SK-N-SH treated with all-trans-retinoic acid at 6 μM for 48 hours (cell line): ENCODE data around the gene KLHL14.
"Not testable (repeated sequence)": the region's sequence is repeated elsewhere in the genome, so short reads cannot be mapped to it uniquely, and the experiment has no call there.

Experiments used
- ATAC-seq: fragments of 200-7000 bp; cut with Tn5 transposase; 3 replicates; pipeline ENCODE4 v1.9.1; 2020; ENCODE audit warnings: mild to moderate bottlenecking, moderate library complexity
- ARNTL ChIP-seq: fragments of 450-650 bp; formaldehyde crosslinking; IDR thresholded peaks from 2 replicates; pipeline ENCODE4 v1.5.0; 2020; ENCODE audit warnings: low read depth, mild to moderate bottlenecking, moderate library complexity, borderline replicate concordance
- BACH2 ChIP-seq: fragments of 250-450 bp; sonication (Bioruptor Pico); IDR thresholded peaks from 2 replicates; pipeline ENCODE4 v1.9.0; 2021; ENCODE audit warnings: mild to moderate bottlenecking, borderline replicate concordance
- CREB5 ChIP-seq: fragments of 250-450 bp; sonication (Bioruptor Pico); IDR thresholded peaks from 2 replicates; pipeline ENCODE4 v1.5.1; 2020; ENCODE audit warnings: low read depth, mild to moderate bottlenecking, moderate library complexity
- CSDC2 ChIP-seq: fragments of 250-450 bp; sonication (Bioruptor Pico); IDR thresholded peaks from 2 replicates; pipeline ENCODE4 v1.5.0; 2020; ENCODE audit warnings: mild to moderate bottlenecking, moderate library complexity
- CSRNP3 ChIP-seq: fragments of 250-450 bp; sonication (Bioruptor Pico); IDR thresholded peaks from 2 replicates; pipeline ENCODE4 v1.5.1; 2021; ENCODE audit warnings: mild to moderate bottlenecking, moderate library complexity
- ESRRG ChIP-seq: fragments of 250-450 bp; sonication (Bioruptor Pico); IDR thresholded peaks from 2 replicates; pipeline ENCODE4 v1.6.1; 2021; ENCODE audit warnings: mild to moderate bottlenecking
- ISL1 ChIP-seq: fragments of 250-450 bp; sonication (Bioruptor Pico); IDR thresholded peaks from 2 replicates; pipeline ENCODE4 v2.1.2; 2022; ENCODE audit warnings: mild to moderate bottlenecking, moderate library complexity
- OSR1 ChIP-seq: fragments of 250-450 bp; sonication (Bioruptor Pico); IDR thresholded peaks from 2 replicates; pipeline ENCODE4 v1.8.0; 2022; ENCODE audit warnings: moderate library complexity, mild to moderate bottlenecking, inconsistent platforms
- PATZ1 ChIP-seq: fragments of 250-450 bp; sonication (Bioruptor Pico); IDR thresholded peaks from 2 replicates; pipeline ENCODE4 v1.8.0; 2020; ENCODE audit warnings: mild to moderate bottlenecking, moderate library complexity, borderline replicate concordance
- POU6F1 ChIP-seq: fragments of 250-450 bp; sonication (Bioruptor Pico); IDR thresholded peaks from 2 replicates; pipeline ENCODE4 v1.8.0; 2021; ENCODE audit warnings: low read depth, mild to moderate bottlenecking, moderate library complexity, borderline replicate concordance
- PPARA ChIP-seq: fragments of 250-450 bp; sonication (Bioruptor Pico); IDR thresholded peaks from 2 replicates; pipeline ENCODE4 v1.5.0; 2020; ENCODE audit warnings: mild to moderate bottlenecking, borderline replicate concordance
- SNAI2 ChIP-seq: fragments of 250-450 bp; sonication (Bioruptor Pico); IDR thresholded peaks from 2 replicates; pipeline ENCODE4 v1.5.0; 2020; ENCODE audit warnings: mild to moderate bottlenecking, moderate library complexity
- TCF4 ChIP-seq: fragments of 250-450 bp; sonication (Bioruptor Pico); IDR thresholded peaks from 2 replicates; pipeline ENCODE4 v1.8.0; 2021; ENCODE audit warnings: mild to moderate bottlenecking, moderate library complexity, borderline replicate concordance
- TOX ChIP-seq: fragments of 250-450 bp; sonication (Bioruptor Pico); IDR thresholded peaks from 2 replicates; pipeline ENCODE4 v1.8.0; 2021; ENCODE audit warnings: mild to moderate bottlenecking, moderate library complexity, borderline replicate concordance
- TSHZ2 ChIP-seq: fragments of 250-450 bp; sonication (Bioruptor Pico); IDR thresholded peaks from 2 replicates; pipeline ENCODE4 v1.5.0; 2020; ENCODE audit warnings: mild to moderate bottlenecking, moderate library complexity
- ZC3H10 ChIP-seq: fragments of 250-450 bp; sonication (Bioruptor Pico); IDR thresholded peaks from 2 replicates; pipeline ENCODE4 v1.5.1; 2021; ENCODE audit warnings: mild to moderate bottlenecking, moderate library complexity
- ZFP3 ChIP-seq: fragments of 250-450 bp; sonication (Bioruptor Pico); IDR thresholded peaks from 2 replicates; pipeline ENCODE4 v1.5.0; 2020; ENCODE audit warnings: mild to moderate bottlenecking, moderate library complexity
- ZFP30 ChIP-seq: fragments of 450-650 bp; formaldehyde crosslinking; IDR thresholded peaks from 2 replicates; pipeline ENCODE4 v1.5.0; 2022; ENCODE audit warnings: mild to moderate bottlenecking, moderate library complexity
- ZNF565 ChIP-seq: fragments of 450-650 bp; formaldehyde crosslinking; conservative IDR thresholded peaks from 2 replicates; pipeline ENCODE4 v1.5.0; 2020; ENCODE audit warnings: low read depth, mild to moderate bottlenecking, moderate library complexity
- ZNF70 ChIP-seq: fragments of 450-650 bp; formaldehyde crosslinking; IDR thresholded peaks from 2 replicates; pipeline ENCODE4 v1.5.0; 2020; ENCODE audit warnings: mild to moderate bottlenecking, moderate library complexity
- ZNF8 ChIP-seq: fragments of 450-650 bp; formaldehyde crosslinking; IDR thresholded peaks from 2 replicates; pipeline ENCODE4 v1.5.0; 2020; ENCODE audit warnings: mild to moderate bottlenecking, moderate library complexity

KLHL14 gene

GRCh38 chr18:32801228-32801627 is 28.4 kb upstream of the KLHL14 start:
- no peak for ATAC-seq
- TF ChIP-seq POU6F1 (CRISPR knock-in tag) = no peak
- no peak for TF ChIP-seq CSDC2
- TF ChIP-seq ISL1 (CRISPR knock-in tag) = no peak
- no peak for TF ChIP-seq CREB5 (CRISPR knock-in tag)
- no peak for TF ChIP-seq ESRRG (CRISPR knock-in tag)
- no peak for TF ChIP-seq TCF4 (CRISPR knock-in tag)
- TF ChIP-seq CSRNP3 = no peak
- no peak for TF ChIP-seq OSR1
- no peak for TF ChIP-seq ZFP30 (CRISPR knock-in tag)
- no peak for TF ChIP-seq SNAI2 (CRISPR knock-in tag)
- TF ChIP-seq PATZ1 (CRISPR knock-in tag) = no peak
- no peak for TF ChIP-seq ZNF8 (CRISPR knock-in tag)
- no peak for TF ChIP-seq ARNTL (CRISPR knock-in tag)
- TF ChIP-seq, all 23 proteins: peak for 0

GRCh38 chr18:32798209-32798960 is 25.6 kb upstream of the KLHL14 start:
- no peak for ATAC-seq
- TF ChIP-seq CSDC2 = no peak
- no peak for TF ChIP-seq ZC3H10
- no peak for TF ChIP-seq ZNF565
- no peak for TF ChIP-seq ZNF8 (CRISPR knock-in tag)
- no peak for TF ChIP-seq TOX
- TF ChIP-seq CSRNP3 = no peak
- no peak for TF ChIP-seq POU6F1 (CRISPR knock-in tag)
- no peak for TF ChIP-seq BACH2 (CRISPR knock-in tag)
- TF ChIP-seq ISL1 (CRISPR knock-in tag) = no peak
- no peak for TF ChIP-seq ZFP3 (CRISPR knock-in tag)
- TF ChIP-seq TCF4 (CRISPR knock-in tag) = no peak
- TF ChIP-seq TSHZ2 = no peak
- no peak for TF ChIP-seq PPARA (CRISPR knock-in tag)
- no peak for TF ChIP-seq OSR1
- no peak for TF ChIP-seq CREB5 (CRISPR knock-in tag)
- no peak for TF ChIP-seq SNAI2 (CRISPR knock-in tag)
- TF ChIP-seq PATZ1 (CRISPR knock-in tag) = no peak
- no peak for TF ChIP-seq ESRRG (CRISPR knock-in tag)
- no peak for TF ChIP-seq ZNF70 (CRISPR knock-in tag)

- ATAC-seq = not testable (repeated sequence)
These were observed 21.8 kb upstream of the KLHL14 start for GRCh38 chr18:32794667-32795066.
